Fibroblast of lung (primary cell): ENCODE results near the gene TICAM2.

Source experiments
- CTCF ChIP-seq, 2 donors: IDR thresholded peaks in 1 of 2; conservative IDR thresholded peaks in 1 of 2; 1 replicate in 1 of 2; 2 replicates in 1 of 2; pipeline ENCODE4 v1.5.1; 2011 to 2012; ENCODE audit warnings: low read length in 2 of 2, control low read depth in 1 of 2, inconsistent platforms in 1 of 2, low read depth in 1 of 2, mild to moderate bottlenecking in 1 of 2
- EZH2 ChIP-seq: IDR thresholded peaks from 2 replicates; pipeline ENCODE4 v1.5.1; 2012; ENCODE audit warnings: low read length, control low read depth, mild to moderate bottlenecking; ENCODE audit errors: missing control alignments

DNA sequence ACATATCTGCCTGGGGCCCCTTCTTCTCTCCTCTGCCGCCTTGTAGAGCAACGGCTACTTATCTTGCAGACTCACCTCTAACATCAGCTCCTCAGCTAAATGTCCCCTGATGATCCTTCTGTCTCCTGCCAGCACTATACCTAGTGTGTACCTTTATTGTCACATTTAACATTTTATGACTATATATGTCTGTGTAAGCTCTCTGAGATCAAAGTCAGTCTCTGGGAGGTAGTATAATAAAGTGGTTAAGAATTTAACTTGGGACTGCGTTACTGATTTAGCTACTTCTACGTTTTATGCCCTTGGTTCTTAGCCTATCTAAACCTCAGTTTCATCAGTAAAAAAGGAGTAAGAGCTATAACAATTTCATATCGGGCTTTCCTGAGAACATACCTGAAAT, 21.4 kb upstream of the TICAM2 start:
- TF ChIP-seq CTCF (conservative IDR thresholded peaks at IDR 0.05 in 1 of 2, IDR thresholded peaks at IDR 0.05 in 1 of 2; ENCODE audit: low read depth in 1 of 2, low read length in 2 of 2), result no peak
- TF ChIP-seq EZH2, result no peak
